Heart right ventricle (tissue), 16 donors: ENCODE data around the gene ROBO1. TPM values are rescaled to one million over a fixed set of nuclear protein-coding genes. Genes with fewer than 3 reads are reported as not detected.

ENCODE experiments used
- ATAC-seq, 8 donors: fragments of 200-7000 bp; cut with Tn5 transposase; one replicate each; pipeline ENCODE4 v1.9.1; 2020; ENCODE audit warnings: mild to moderate bottlenecking in 8 of 8, moderate library complexity in 8 of 8, moderate number of reproducible peaks in 1 of 8
- DNase-seq, 2 donors: peaks; one replicate each; pipeline ENCODE4 v3.0.0-alpha.2; 2020
- H3K27ac ChIP-seq, 10 donors: fragments of 200-600 bp; sonication (generic) in 2 of 10; one replicate each; pipeline versions ENCODE4 v1.5.0 to v1.8.0; 2020 to 2022; ENCODE audit warnings: mild to moderate bottlenecking in 3 of 10
- H3K27me3 ChIP-seq, 7 donors: fragments of 200-600 bp; one replicate each; pipeline ENCODE4 v1.8.0; 2021 to 2022; ENCODE audit warnings: mild to moderate bottlenecking in 2 of 7
- H3K36me3 ChIP-seq, 9 donors: fragments of 200-600 bp; sonication (generic) in 1 of 9; one replicate each; pipeline versions ENCODE4 v1.5.0 to v1.8.0; 2020 to 2022; ENCODE audit warnings: mild to moderate bottlenecking in 2 of 9
- H3K4me1 ChIP-seq, 9 donors: fragments of 200-600 bp; sonication (generic) in 1 of 9; one replicate each; pipeline versions ENCODE4 v1.5.0 to v1.8.0; 2020 to 2022; ENCODE audit warnings: mild to moderate bottlenecking in 4 of 9
- H3K4me3 ChIP-seq, 10 donors: fragments of 200-600 bp; sonication (generic) in 2 of 10; one replicate each; pipeline versions ENCODE4 v1.5.0 to v1.8.0; 2020 to 2022; ENCODE audit warnings: mild to moderate bottlenecking in 7 of 10, moderate library complexity in 2 of 10
- H3K9me3 ChIP-seq, 11 donors: fragments of 200-600 bp in 10 of 11; sonication (generic) in 2 of 11; one replicate each; pipeline versions ENCODE4 v1.5.0 to v1.8.0; 2013 to 2022; ENCODE audit warnings: mild to moderate bottlenecking in 2 of 11, control low read depth in 1 of 11, moderate library complexity in 1 of 11
- WGBS, 2 donors: extraction: QIAGEN DNeasy Blood & Tissue Kit; methylation state at CpG; one replicate each; pipeline ENCODE4 v1.1.7; 2013; ENCODE audit warnings: inconsistent platforms in 1 of 2; 5-methylcytosine and 5-hydroxymethylcytosine counted together
- intact Hi-C, 10 donors: fragments of 100-400 bp; cut with DNase I; formaldehyde crosslinking; loops; one replicate each; pipeline versions ENCODE4 v1.11.1 to v1.14.2; 2022
- polyA plus RNA-seq, 2 donors: library from polyadenylated mRNA; stranded (reverse); fragments of 200-250 nt; gene quantifications; one replicate each; pipeline ENCODE4 v1.2.3, GENCODE V29; 2013
- total RNA-seq, 10 donors: library from RNA; stranded (reverse); fragmentation: NEBNext Ultra II Directional in 3 of 10; extraction: Animal tissue kit (Norgen Biotek cat#: 25700) in 3 of 10; gene quantifications; one replicate each; pipeline versions ENCODE4 v1.2.1 to v1.2.4, GENCODE V29; 2021 to 2023
- TF ChIP-seq, protein P1 (sequence below), 9 donors: fragments of 200-600 bp; sonication (generic) in 2 of 9; IDR thresholded peaks; one replicate each; pipeline versions ENCODE4 v1.5.0 to v1.8.0; 2021 to 2022; ENCODE audit warnings: antibody characterized with exemption in 9 of 9, mild to moderate bottlenecking in 5 of 9, moderate library complexity in 1 of 9
- donor health status: Arrhythmogenic right ventricular cardiomyopathy.
- donor health status: ischemic (EF 13 %, LVEDD 7.1; RV severe dilation, severe dysfunction).
- donor health status: healthy with polysubstance abuse.
- donor health status: DM: no; HTN: yes; CAD: no.
- donor health status: DM: no; HTN: no; CAD: no.
- donor health status: ischemic (EF 25% LVEDD 6.9; RV normal size, moderate dysfunction).
- donor health status: ischemic (EF 25% LVEDD 5.7; RV mildly dilated, moderate dysfunction).
- donor health status: healthy.
- donor health status: DM: yes; HTN: yes; CAD: no.
- donor health status: Ischemic cardiomyopathy.
- donor health status: ischemic (EF 35%, LVEDD 5.7; RV mildly dilated, moderate dysfunction).
- donor health status: nonischemic (EF 11% LVEDD 7.7; RV severe dilation, severe dysfunction).
- donor health status: DM: yes; HTN: yes; CAD: no.
- donor health status: PGD.
- donor health status: ischemic (EF 29% LVEDD 5.4; RV normal size, mild dysfunction).
- donor health status: nonischemic (EF 23%, LVEDD 6.1; RV moderate dilation, normal function).

ROBO1 gene
- total and polyA plus RNA-seq, 12 donors = 2.8 to 13.9 (median 5.6) TPM

DNA sequence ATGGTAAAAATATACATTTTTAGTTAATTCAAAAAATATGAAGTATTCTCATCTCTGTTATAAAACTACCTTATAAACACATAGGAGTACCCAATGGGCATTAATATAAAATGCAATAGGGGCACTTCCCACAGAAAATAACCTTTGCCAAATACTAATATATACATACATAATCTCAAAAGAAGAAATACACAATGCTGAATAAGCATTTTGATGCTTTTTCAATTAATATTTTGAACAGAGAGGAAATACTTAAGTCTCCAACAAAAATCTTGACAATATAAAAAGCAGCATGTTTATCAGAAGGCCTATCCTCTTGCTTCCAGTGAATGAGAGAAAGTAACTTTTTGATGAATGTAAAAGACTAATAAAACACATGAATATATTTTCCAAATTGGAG, 110.7 kb downstream of the ROBO1 start:
- DNase-seq (no peak), ATAC-seq (no peak)
- H3K4me3 ChIP-seq = no peak overlapping the region
- no peaks in the 10 kb centered on the region for H3K27me3 ChIP-seq
- intact Hi-C loops = no loop called here
- no peaks in the 10 kb centered on the region for H3K4me1 ChIP-seq
- peaks cover 0 to 4% (median 0%) of the 10 kb centered on the region in 11 donors for H3K9me3 ChIP-seq
- H3K27ac ChIP-seq = no peak overlapping the region
- TF ChIP-seq, protein P1, sequence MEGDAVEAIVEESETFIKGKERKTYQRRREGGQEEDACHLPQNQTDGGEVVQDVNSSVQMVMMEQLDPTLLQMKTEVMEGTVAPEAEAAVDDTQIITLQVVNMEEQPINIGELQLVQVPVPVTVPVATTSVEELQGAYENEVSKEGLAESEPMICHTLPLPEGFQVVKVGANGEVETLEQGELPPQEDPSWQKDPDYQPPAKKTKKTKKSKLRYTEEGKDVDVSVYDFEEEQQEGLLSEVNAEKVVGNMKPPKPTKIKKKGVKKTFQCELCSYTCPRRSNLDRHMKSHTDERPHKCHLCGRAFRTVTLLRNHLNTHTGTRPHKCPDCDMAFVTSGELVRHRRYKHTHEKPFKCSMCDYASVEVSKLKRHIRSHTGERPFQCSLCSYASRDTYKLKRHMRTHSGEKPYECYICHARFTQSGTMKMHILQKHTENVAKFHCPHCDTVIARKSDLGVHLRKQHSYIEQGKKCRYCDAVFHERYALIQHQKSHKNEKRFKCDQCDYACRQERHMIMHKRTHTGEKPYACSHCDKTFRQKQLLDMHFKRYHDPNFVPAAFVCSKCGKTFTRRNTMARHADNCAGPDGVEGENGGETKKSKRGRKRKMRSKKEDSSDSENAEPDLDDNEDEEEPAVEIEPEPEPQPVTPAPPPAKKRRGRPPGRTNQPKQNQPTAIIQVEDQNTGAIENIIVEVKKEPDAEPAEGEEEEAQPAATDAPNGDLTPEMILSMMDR (IDR thresholded peaks at IDR 0.05) = no peak
- no peaks in the 10 kb centered on the region for H3K36me3 ChIP-seq

DNA sequence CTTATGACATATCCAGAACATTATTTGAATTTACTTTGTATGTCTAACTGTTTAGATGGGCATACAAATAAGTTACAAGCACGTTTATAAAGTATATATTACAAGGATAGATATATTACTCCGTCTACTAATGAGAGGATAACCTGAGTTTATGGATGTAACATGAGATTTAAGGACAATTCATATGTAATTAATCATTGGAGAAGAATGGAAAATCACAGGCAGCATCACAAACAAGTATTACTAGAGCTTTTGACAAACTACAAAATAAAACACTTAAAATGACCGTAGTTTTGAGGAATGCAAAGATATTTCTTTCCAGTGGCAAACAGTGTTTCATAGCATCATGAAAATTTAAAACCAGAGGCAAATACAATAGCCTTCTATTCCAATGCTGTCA, 113.8 kb downstream of the ROBO1 start:
- TF ChIP-seq, protein P1 (IDR thresholded peaks at IDR 0.05) = no peak
- no peaks in the 10 kb centered on the region for H3K36me3 ChIP-seq
- no peak overlapping the region for H3K27ac ChIP-seq
- H3K4me3 ChIP-seq = no peak overlapping the region
- WGBS, 2 donors = 52 to 64% methylated on average over 3 of the region's 3 CpGs
- H3K9me3 ChIP-seq = peaks cover 0 to 3% (median 0%) of the 10 kb centered on the region in 11 donors
- ATAC-seq (no peak), DNase-seq (no peak)
- intact Hi-C loops = no loop called here
- no peaks in the 10 kb centered on the region for H3K4me1 ChIP-seq
- no peaks in the 10 kb centered on the region for H3K27me3 ChIP-seq

DNA sequence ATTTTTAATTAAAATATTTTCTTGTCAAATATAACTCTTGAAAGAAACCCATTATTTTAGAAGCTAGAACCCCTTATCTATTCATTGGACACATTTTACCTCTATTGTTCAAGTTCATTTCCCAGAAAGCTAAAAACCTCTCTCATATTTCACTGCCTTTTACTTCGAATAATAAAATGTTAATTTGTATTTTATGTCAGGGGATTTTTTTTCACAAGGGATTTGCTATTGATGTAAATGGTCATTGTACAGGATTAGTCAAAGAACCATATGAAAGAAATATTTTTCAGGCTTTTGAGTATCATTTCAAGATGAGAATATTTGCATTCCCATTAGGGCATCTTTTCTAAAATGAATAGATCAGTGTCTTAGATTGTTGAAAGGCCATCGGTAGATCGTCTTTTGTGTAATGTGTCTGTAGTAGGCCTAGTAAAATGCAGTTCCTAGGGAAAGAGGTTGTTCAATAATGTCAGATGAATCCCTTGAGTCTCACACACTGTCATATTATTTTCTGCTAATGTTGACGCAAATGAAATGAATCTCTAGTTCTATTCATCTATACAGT, 114.5 kb downstream of the ROBO1 start:
- no peaks in the 10 kb centered on the region for H3K27me3 ChIP-seq
- 67 to 88% methylated on average over 4 of the region's 4 CpGs for WGBS, 2 donors

DNA sequence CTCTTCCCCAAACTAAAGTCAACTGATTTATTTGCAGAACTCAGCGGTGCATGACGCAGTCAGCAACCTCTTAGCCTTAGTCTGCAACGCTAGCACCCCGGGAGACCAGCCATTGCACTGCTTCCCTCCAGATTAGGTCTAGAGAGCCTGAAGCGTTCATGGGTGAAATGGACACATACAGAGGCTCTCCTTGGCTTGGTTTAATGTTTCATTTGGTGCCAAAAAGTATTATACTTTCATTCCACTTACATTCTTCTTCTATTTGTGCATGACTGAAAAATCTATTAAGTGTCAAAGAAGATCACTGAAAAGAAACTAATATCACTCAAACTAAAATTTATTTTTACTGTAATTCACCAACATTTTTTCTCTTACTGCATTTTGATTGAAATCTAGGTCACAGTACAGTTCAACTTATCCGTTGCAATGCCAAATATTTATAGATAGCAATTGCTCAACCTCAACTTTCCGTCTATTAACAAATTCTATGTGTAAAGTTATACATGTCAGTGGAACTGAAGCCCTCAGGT, 116.2 kb downstream of the ROBO1 start:
- 49% methylated on average over 7 of the region's 7 CpGs for WGBS, 2 donors
- Histone ChIP-seq H3K4me1 (no peaks in the 10 kb centered on the region), H3K9me3 (peaks cover 0 to 4% (median 0%) of the 10 kb centered on the region in 11 donors), H3K27ac (no peak overlapping the region), H3K36me3 (no peaks in the 10 kb centered on the region), H3K4me3 (no peak overlapping the region), H3K27me3 (no peaks in the 10 kb centered on the region)
- DNase-seq = no peak
- intact Hi-C loops = no loop called here
- no peak for ATAC-seq
- TF ChIP-seq, protein P1 (IDR thresholded peaks at IDR 0.05) = no peak

More for the DNA sequence above, 114.5 kb downstream of the ROBO1 start:
- no peak overlapping the region for H3K4me3 ChIP-seq
- no peaks in the 10 kb centered on the region for H3K36me3 ChIP-seq
- no peak overlapping the region for H3K27ac ChIP-seq
- TF ChIP-seq, protein P1 (IDR thresholded peaks at IDR 0.05) = no peak
- H3K9me3 ChIP-seq = peaks cover 0 to 4% (median 0%) of the 10 kb centered on the region in 11 donors
- intact Hi-C loops = no loop called here
- DNase-seq = no peak
- H3K4me1 ChIP-seq = no peaks in the 10 kb centered on the region
- no peak for ATAC-seq
